ENCODE results near the gene PLEKHG3. TPM values are rescaled to one million over a fixed set of nuclear protein-coding genes. Genes with fewer than 3 reads are reported as not detected.

Gene PLEKHG3
- total and polyA plus RNA-seq, 10 of the 15 experiments (the other 5 are each of a cell fraction or from before 2014, with no cell fraction given): 0.03 to 0.73 (median 0.07) TPM; not detected in 5

- ChIA-PET RAD21 (ENCODE audit: unreplicated experiment) (no interaction called here), SMC1A (ENCODE audit: uncharacterized antibody, unreplicated experiment) (interaction anchor here (0.7 kb wide), 1 partner anchor 51 kb away, joined by 4 read pairs; no protein-coding TSS in a partner anchor), POLR2A (no interaction called here), CTCF (no interaction called here)
- BruUV-seq (replicated peaks): no TSS peak
- H2AFZ ChIP-seq (ENCODE audit: control insufficient read depth, low read depth, low read length): no peak overlapping the region
- no peaks in the 10 kb centered on the region for H4K20me1 ChIP-seq (ENCODE audit: control insufficient read depth, insufficient read depth)
- intact Hi-C loops (cut with micrococcal nuclease; ENCODE audit: unreplicated experiment): no loop called here
- TF ChIP-seq DPF2 (IDR thresholded peaks at IDR 0.05): no peak
- TF ChIP-seq NR2C2 (IDR thresholded peaks at IDR 0.05; ENCODE audit: borderline replicate concordance, control insufficient read depth, insufficient read length, low read depth): no peak
- no peak for TF ChIP-seq SMARCA5 (IDR thresholded peaks at IDR 0.05)
- TF ChIP-seq, protein P1, sequence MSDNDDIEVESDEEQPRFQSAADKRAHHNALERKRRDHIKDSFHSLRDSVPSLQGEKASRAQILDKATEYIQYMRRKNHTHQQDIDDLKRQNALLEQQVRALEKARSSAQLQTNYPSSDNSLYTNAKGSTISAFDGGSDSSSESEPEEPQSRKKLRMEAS (IDR thresholded peaks at IDR 0.05; ENCODE audit: low read depth, low read length): no peak
- TF ChIP-seq E2F8 (IDR thresholded peaks at IDR 0.05; ENCODE audit: low read depth, partially characterized antibody): no peak
- no peak for TF ChIP-seq CEBPB (IDR thresholded peaks at IDR 0.05; ENCODE audit: borderline replicate concordance in 1 of 2, low read depth in 2 of 2, low read length in 2 of 2)
- no peak for TF ChIP-seq BACH1 (IDR thresholded peaks at IDR 0.05; ENCODE audit: borderline replicate concordance)
- no peak for TF ChIP-seq YY1 (IDR thresholded peaks at IDR 0.05; ENCODE audit: low read depth, low read length)
- TF ChIP-seq, protein P2, sequence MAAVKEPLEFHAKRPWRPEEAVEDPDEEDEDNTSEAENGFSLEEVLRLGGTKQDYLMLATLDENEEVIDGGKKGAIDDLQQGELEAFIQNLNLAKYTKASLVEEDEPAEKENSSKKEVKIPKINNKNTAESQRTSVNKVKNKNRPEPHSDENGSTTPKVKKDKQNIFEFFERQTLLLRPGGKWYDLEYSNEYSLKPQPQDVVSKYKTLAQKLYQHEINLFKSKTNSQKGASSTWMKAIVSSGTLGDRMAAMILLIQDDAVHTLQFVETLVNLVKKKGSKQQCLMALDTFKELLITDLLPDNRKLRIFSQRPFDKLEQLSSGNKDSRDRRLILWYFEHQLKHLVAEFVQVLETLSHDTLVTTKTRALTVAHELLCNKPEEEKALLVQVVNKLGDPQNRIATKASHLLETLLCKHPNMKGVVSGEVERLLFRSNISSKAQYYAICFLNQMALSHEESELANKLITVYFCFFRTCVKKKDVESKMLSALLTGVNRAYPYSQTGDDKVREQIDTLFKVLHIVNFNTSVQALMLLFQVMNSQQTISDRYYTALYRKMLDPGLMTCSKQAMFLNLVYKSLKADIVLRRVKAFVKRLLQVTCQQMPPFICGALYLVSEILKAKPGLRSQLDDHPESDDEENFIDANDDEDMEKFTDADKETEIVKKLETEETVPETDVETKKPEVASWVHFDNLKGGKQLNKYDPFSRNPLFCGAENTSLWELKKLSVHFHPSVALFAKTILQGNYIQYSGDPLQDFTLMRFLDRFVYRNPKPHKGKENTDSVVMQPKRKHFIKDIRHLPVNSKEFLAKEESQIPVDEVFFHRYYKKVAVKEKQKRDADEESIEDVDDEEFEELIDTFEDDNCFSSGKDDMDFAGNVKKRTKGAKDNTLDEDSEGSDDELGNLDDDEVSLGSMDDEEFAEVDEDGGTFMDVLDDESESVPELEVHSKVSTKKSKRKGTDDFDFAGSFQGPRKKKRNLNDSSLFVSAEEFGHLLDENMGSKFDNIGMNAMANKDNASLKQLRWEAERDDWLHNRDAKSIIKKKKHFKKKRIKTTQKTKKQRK (IDR thresholded peaks at IDR 0.05; ENCODE audit: low read depth, low read length): no peak
- no peak for TF ChIP-seq WRNIP1 (IDR thresholded peaks at IDR 0.05; ENCODE audit: borderline replicate concordance, low read depth, low read length)
- no peak for DNase-seq (ENCODE audit: low read depth, low spot score)
- H3K4me2 ChIP-seq (ENCODE audit: control insufficient read depth, insufficient read depth): no peak overlapping the region
- WGBS (ENCODE audit: insufficient coverage, insufficient replicate concordance, low lambda C conversion rate, missing lambda C conversion rate): 36% methylated on average over 10 of the region's 10 CpGs
- H3K4me3 ChIP-seq: no peak overlapping the region
- H3K36me3 ChIP-seq (ENCODE audit: control insufficient read depth in 2 of 2, insufficient read depth in 2 of 2, low read length in 1 of 2): no peaks in the 10 kb centered on the region
- in situ Hi-C loops (cut with MboI): no loop called here
- H3K27me3 ChIP-seq (replicated peaks in 1 of 2; ENCODE audit: control insufficient read depth in 2 of 2, insufficient read depth in 2 of 2, low read length in 1 of 2): no peaks in the 10 kb centered on the region; a peak in 3 of 4 replicates
- H3K9me3 ChIP-seq (replicated peaks; ENCODE audit: control insufficient read depth, insufficient read depth, low read length): no peaks in the 10 kb centered on the region
- no peak overlapping the region for H3K27ac ChIP-seq (ENCODE audit: control insufficient read depth, insufficient read depth)
- no peak for ATAC-seq
- no peaks in the 10 kb centered on the region for H3K4me1 ChIP-seq (ENCODE audit: control insufficient read depth, insufficient read depth, low read length)
- no peak overlapping the region for H3K9ac ChIP-seq (ENCODE audit: control insufficient read depth, insufficient read depth, low read length)
- no peak for FAIRE-seq
- no peaks in the 10 kb centered on the region for H3K79me2 ChIP-seq (ENCODE audit: control insufficient read depth, insufficient read depth, low read length)
Observed at GRCh38 chr14:64728856-64729255, 24.6 kb downstream of the PLEKHG3 start.
